ENCODE data around the gene PTPN21.

Gene PTPN21

GRCh38 chr14:88588081-88588480 lies 33.3 kb upstream of the PTPN21 start:
- Histone ChIP-seq H3K27ac (ENCODE audit: low read length) (no peak overlapping the region), H4K20me1 (ENCODE audit: insufficient read depth, low read length) (no peaks in the 10 kb centered on the region), H3K4me2 (ENCODE audit: low read depth, low read length) (no peak overlapping the region), H3K36me3 (replicated peaks; ENCODE audit: insufficient read depth, low read length) (no peaks in the 10 kb centered on the region; the same call in 1 of the 2 replicates), H3K4me3 (ENCODE audit: low read length) (no peak overlapping the region), H2AFZ (ENCODE audit: low read length) (no peak overlapping the region), H3K4me1 (ENCODE audit: low read length) (no peaks in the 10 kb centered on the region), H3F3A (ENCODE audit: insufficient read depth, low read length) (no peaks in the 10 kb centered on the region), H3K9me3 (replicated peaks; ENCODE audit: insufficient read depth, low read length) (no peaks in the 10 kb centered on the region), H3K27me3 (replicated peaks; ENCODE audit: insufficient read depth, low read length) (no peaks in the 10 kb centered on the region), H3K9ac (ENCODE audit: low read length) (no peak overlapping the region), H3K79me2 (ENCODE audit: low read length) (no peaks in the 10 kb centered on the region), H3K9me2 (replicated peaks; ENCODE audit: insufficient read depth, low read length) (no peaks in the 10 kb centered on the region)
- no peak for TF ChIP-seq EZH2phosphoT487 (IDR thresholded peaks at IDR 0.05; ENCODE audit: low read length)
- TF ChIP-seq, protein P1, sequence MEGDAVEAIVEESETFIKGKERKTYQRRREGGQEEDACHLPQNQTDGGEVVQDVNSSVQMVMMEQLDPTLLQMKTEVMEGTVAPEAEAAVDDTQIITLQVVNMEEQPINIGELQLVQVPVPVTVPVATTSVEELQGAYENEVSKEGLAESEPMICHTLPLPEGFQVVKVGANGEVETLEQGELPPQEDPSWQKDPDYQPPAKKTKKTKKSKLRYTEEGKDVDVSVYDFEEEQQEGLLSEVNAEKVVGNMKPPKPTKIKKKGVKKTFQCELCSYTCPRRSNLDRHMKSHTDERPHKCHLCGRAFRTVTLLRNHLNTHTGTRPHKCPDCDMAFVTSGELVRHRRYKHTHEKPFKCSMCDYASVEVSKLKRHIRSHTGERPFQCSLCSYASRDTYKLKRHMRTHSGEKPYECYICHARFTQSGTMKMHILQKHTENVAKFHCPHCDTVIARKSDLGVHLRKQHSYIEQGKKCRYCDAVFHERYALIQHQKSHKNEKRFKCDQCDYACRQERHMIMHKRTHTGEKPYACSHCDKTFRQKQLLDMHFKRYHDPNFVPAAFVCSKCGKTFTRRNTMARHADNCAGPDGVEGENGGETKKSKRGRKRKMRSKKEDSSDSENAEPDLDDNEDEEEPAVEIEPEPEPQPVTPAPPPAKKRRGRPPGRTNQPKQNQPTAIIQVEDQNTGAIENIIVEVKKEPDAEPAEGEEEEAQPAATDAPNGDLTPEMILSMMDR (IDR thresholded peaks at IDR 0.05; ENCODE audit: low read length) = no peak
- TF ChIP-seq EZH2 (optimal IDR thresholded peaks at IDR 0.05; ENCODE audit: low read depth, low read length) = no peak
- no peak for DNase-seq

DNA sequence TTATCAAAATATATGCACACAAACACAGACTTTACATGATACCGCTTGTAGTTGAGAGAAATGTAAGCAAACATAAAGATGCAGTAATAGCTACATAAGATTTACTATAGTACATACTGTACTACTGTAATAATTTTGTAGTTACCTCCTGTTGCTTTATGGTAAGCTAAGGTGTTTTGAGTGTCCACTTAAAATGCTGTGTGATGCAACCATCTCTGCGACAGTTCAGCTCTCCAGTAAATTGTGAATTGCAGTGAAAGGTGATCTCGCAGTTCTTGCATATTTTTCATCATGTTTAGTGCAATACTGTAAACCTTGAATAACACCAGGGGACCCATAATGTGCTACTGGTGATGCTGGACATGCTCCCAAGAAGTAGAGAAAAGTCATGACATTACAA lies 29.6 kb upstream of the PTPN21 start:
- Histone ChIP-seq H2AFZ (ENCODE audit: low read length) (no peak overlapping the region), H3K9me3 (replicated peaks; ENCODE audit: insufficient read depth, low read length) (no peaks in the 10 kb centered on the region), H4K20me1 (ENCODE audit: insufficient read depth, low read length) (no peaks in the 10 kb centered on the region), H3K9ac (ENCODE audit: low read length) (no peak overlapping the region), H3K4me1 (ENCODE audit: low read length) (no peaks in the 10 kb centered on the region), H3K4me3 (ENCODE audit: low read length) (no peak overlapping the region), H3K27me3 (replicated peaks; ENCODE audit: insufficient read depth, low read length) (no peaks in the 10 kb centered on the region), H3K27ac (ENCODE audit: low read length) (no peak overlapping the region), H3F3A (ENCODE audit: insufficient read depth, low read length) (no peaks in the 10 kb centered on the region), H3K9me2 (replicated peaks; ENCODE audit: insufficient read depth, low read length) (no peaks in the 10 kb centered on the region), H3K4me2 (ENCODE audit: low read depth, low read length) (no peak overlapping the region), H3K79me2 (ENCODE audit: low read length) (no peaks in the 10 kb centered on the region), H3K36me3 (replicated peaks; ENCODE audit: insufficient read depth, low read length) (no peaks in the 10 kb centered on the region; the same call in 1 of the 2 replicates)
- TF ChIP-seq EZH2 (optimal IDR thresholded peaks at IDR 0.05; ENCODE audit: low read depth, low read length) (no peak), EZH2phosphoT487 (IDR thresholded peaks at IDR 0.05; ENCODE audit: low read length) (no peak)
- TF ChIP-seq, protein P1 (IDR thresholded peaks at IDR 0.05; ENCODE audit: low read length) = no peak
- no peak for DNase-seq

DNA sequence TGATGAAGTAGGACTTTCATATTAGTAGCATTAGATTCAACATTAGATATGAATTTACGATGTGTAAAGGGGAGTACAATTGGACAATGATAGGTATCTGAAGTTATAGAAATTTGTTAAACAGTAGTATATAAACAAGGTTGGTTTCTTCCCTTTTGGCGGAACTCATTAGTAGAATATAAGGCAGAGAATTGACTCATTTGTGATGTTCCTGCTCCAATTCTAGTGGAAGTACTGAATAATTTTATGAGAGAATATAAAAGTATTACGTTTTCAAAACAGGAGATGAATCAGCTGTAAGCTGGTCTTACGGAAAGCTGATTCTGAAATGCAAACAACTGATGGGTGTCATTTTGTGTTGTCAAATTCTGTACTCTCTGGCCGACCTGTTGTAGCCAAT lies 21.4 kb upstream of the PTPN21 start:
- Histone ChIP-seq H3K9me2 (replicated peaks; ENCODE audit: insufficient read depth, low read length) (no peaks in the 10 kb centered on the region), H3K9ac (ENCODE audit: low read length) (no peak overlapping the region), H4K20me1 (ENCODE audit: insufficient read depth, low read length) (no peaks in the 10 kb centered on the region), H3K79me2 (ENCODE audit: low read length) (no peaks in the 10 kb centered on the region), H3K36me3 (replicated peaks; ENCODE audit: insufficient read depth, low read length) (no peaks in the 10 kb centered on the region), H3K27me3 (replicated peaks; ENCODE audit: insufficient read depth, low read length) (no peaks in the 10 kb centered on the region), H3F3A (ENCODE audit: insufficient read depth, low read length) (no peaks in the 10 kb centered on the region), H3K4me3 (ENCODE audit: low read length) (no peak overlapping the region), H3K27ac (ENCODE audit: low read length) (no peak overlapping the region), H3K4me1 (ENCODE audit: low read length) (no peaks in the 10 kb centered on the region), H3K9me3 (replicated peaks; ENCODE audit: insufficient read depth, low read length) (no peaks in the 10 kb centered on the region), H3K4me2 (ENCODE audit: low read depth, low read length) (no peak overlapping the region), H2AFZ (ENCODE audit: low read length) (no peak overlapping the region)
- DNase-seq = no peak
- TF ChIP-seq EZH2phosphoT487 (IDR thresholded peaks at IDR 0.05; ENCODE audit: low read length) = no peak
- TF ChIP-seq EZH2 (optimal IDR thresholded peaks at IDR 0.05; ENCODE audit: low read depth, low read length) = no peak
- TF ChIP-seq, protein P1 (IDR thresholded peaks at IDR 0.05; ENCODE audit: low read length) = no peak

Data from MM.1S (cell line).